Measurements from ENCODE around the gene PRMT1. TPM values are rescaled to one million over a fixed set of nuclear protein-coding genes. Genes with fewer than 3 reads are reported as not detected.

Gene PRMT1
- total and polyA plus RNA-seq, 8 donors: 27.2 to 98.7 (median 46.8) TPM

DNA sequence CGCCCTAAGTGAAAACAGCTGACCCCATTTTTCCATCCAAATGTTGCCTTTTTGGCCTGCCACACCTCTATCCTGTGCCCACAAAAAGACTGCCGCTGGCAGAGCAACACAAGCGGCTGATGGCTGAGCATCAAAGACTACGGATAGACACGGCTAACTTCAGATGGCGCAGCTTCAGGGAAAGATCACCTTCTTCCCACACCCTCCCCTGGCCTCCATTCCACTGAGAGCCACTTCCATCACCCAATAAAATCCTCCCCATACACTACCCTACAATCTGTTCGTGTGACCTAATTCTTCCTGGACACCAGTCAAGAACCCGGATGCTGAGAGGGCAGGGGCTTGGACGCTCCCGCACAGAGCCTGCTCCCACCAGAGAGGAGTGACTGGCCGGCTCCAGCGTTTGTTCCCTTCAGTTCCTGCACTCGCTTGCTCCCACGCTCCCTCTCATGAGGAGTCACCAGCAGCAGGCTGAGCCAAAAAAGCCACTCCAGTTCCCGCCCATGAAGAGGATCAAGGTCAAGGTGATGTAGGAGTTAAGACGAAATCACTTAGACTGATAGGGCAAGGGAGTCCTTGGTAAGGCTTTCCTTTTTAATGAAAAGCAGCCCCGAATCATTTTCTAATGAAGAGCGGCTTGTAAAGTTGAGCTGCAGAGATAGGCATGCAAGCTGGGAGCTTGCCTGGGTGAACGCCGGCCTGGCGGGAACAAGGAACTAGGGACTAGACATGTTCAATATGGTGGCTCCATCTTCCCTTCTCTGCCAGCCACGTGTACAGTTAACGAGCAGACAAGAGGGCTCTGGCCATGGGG lies 50.4 kb downstream of the PRMT1 start:
- H3K36me3 ChIP-seq: no peaks in the 10 kb centered on the region
- 61 to 70% methylated on average over 23 of the region's 23 CpGs for WGBS, 2 donors

DNA sequence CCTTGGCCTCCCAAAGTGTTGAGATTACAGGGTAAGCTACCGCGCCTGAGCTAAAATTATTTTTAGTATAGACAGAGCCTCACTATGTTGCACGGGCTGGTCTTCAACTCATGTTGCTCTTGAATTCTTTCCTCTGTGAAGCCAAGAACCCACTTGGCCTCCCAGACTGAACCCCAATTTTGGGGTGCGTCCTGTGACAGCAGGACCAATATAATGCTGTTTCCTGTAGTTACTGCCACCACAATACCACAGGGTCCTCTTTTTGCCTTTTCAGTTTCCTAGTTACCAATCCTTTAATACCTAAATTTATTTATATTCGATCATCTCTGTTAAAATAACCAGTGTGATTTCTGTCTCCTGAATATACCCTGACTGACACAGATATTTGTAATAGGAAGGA lies 53.1 kb downstream of the PRMT1 start:
- FAIRE-seq: no peak
- no peak overlapping the region for H3K27ac ChIP-seq
- 75 to 93% methylated on average over 5 of the region's 5 CpGs for WGBS, 2 donors
- DNase-seq: no peak
- H3K4me1 ChIP-seq: no peaks in the 10 kb centered on the region
- H3K9me3 ChIP-seq: no peaks in the 10 kb centered on the region
- TF ChIP-seq, protein P1, sequence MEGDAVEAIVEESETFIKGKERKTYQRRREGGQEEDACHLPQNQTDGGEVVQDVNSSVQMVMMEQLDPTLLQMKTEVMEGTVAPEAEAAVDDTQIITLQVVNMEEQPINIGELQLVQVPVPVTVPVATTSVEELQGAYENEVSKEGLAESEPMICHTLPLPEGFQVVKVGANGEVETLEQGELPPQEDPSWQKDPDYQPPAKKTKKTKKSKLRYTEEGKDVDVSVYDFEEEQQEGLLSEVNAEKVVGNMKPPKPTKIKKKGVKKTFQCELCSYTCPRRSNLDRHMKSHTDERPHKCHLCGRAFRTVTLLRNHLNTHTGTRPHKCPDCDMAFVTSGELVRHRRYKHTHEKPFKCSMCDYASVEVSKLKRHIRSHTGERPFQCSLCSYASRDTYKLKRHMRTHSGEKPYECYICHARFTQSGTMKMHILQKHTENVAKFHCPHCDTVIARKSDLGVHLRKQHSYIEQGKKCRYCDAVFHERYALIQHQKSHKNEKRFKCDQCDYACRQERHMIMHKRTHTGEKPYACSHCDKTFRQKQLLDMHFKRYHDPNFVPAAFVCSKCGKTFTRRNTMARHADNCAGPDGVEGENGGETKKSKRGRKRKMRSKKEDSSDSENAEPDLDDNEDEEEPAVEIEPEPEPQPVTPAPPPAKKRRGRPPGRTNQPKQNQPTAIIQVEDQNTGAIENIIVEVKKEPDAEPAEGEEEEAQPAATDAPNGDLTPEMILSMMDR (IDR thresholded peaks at IDR 0.05): no peak
- ATAC-seq: no peak
- no peaks in the 10 kb centered on the region for H3K36me3 ChIP-seq
- H3K4me3 ChIP-seq: no peak overlapping the region
- H3K27me3 ChIP-seq: no peaks in the 10 kb centered on the region
- intact Hi-C loops (cut with DNase I): no loop called here

More for the DNA sequence above, 50.4 kb downstream of the PRMT1 start:
- Histone ChIP-seq H3K9me3 (no peaks in the 10 kb centered on the region), H3K4me1 (no peaks in the 10 kb centered on the region), H3K27me3 (no peaks in the 10 kb centered on the region), H3K27ac (no peak overlapping the region), H3K4me3 (no peak overlapping the region)
- TF ChIP-seq, protein P1 (IDR thresholded peaks at IDR 0.05): no peak
- FAIRE-seq (no peak), DNase-seq (no peak), ATAC-seq (peak in 3 of 4 donors; percentile 19 to 61 (median 57))
- intact Hi-C loops (cut with DNase I): no loop called here

Small RNA genes within 50 kb of the gene (microRNA-seq; reads per million reads assigned to microRNA genes)
- 0 reads per million in 2 donors for gene MIR5088

Other genes with a start within 250 kb of the PRMT1 start
- under 1 TPM in 5 of 6 donors, not detected in 1; 0.13 to 0.53 (median 0.40) TPM for gene SLC17A7, start 235.7 kb upstream of the PRMT1 start, total RNA-seq
- gene SLC17A7, start 235.7 kb upstream of the PRMT1 start, polyA plus RNA-seq: under 1 TPM; 0.30 to 0.31 TPM
- gene PIH1D1, start 225.5 kb upstream of the PRMT1 start, total RNA-seq: 10 to 100 TPM; 34.2 to 49.1 (median 37.2) TPM
- 100 to 1,000 TPM in 1 of 2 donors, 10 to 100 TPM in 1; 82.5 to 110 TPM for gene PIH1D1, start 225.5 kb upstream of the PRMT1 start, polyA plus RNA-seq
- gene ALDH16A1, start 224.0 kb upstream of the PRMT1 start, total RNA-seq: 10 to 100 TPM; 16.1 to 22.9 (median 19.8) TPM
- gene ALDH16A1, start 224.0 kb upstream of the PRMT1 start, polyA plus RNA-seq: 10 to 100 TPM; 72.4 to 89.3 TPM
- gene FLT3LG, start 203.1 kb upstream of the PRMT1 start, total RNA-seq: 1 to 10 TPM in 5 of 6 donors, under 1 TPM in 1; 0.79 to 3.7 (median 1.8) TPM
- 1 to 10 TPM; 7.1 to 8.4 TPM for gene FLT3LG, start 203.1 kb upstream of the PRMT1 start, polyA plus RNA-seq
- 1,000 to 10,000 TPM; 1,459 to 2,866 (median 2,217) TPM for gene RPL13A, start 189.7 kb upstream of the PRMT1 start, total RNA-seq
- gene RPL13A, start 189.7 kb upstream of the PRMT1 start, polyA plus RNA-seq: 1,000 to 10,000 TPM; 1,585 to 1,842 TPM
- 1,000 to 10,000 TPM in 4 of 6 donors, 100 to 1,000 TPM in 2; 765 to 1,427 (median 1,126) TPM for gene RPS11, start 180.8 kb upstream of the PRMT1 start, total RNA-seq
- gene RPS11, start 180.8 kb upstream of the PRMT1 start, polyA plus RNA-seq: 1,000 to 10,000 TPM; 2,346 to 2,426 TPM
- gene FCGRT, start 164.6 kb upstream of the PRMT1 start, total RNA-seq: 100 to 1,000 TPM in 1 of 6 donors, 10 to 100 TPM in 5; 48.4 to 105 (median 66.3) TPM
- 10 to 100 TPM; 74.5 to 87.8 TPM for gene FCGRT, start 164.6 kb upstream of the PRMT1 start, polyA plus RNA-seq
- gene RCN3, start 149.3 kb upstream of the PRMT1 start, total RNA-seq: 10 to 100 TPM in 1 of 6 donors, 1 to 10 TPM in 5; 1.6 to 16.5 (median 4.8) TPM
- 10 to 100 TPM; 38.7 to 41.5 TPM for gene RCN3, start 149.3 kb upstream of the PRMT1 start, polyA plus RNA-seq
- gene NOSIP, start 96.7 kb upstream of the PRMT1 start, total RNA-seq: 10 to 100 TPM; 40.5 to 76.3 (median 52.1) TPM
- gene NOSIP, start 96.7 kb upstream of the PRMT1 start, polyA plus RNA-seq: 100 to 1,000 TPM; 120 to 148 TPM
- 1 to 10 TPM; 6.5 to 8.9 (median 8.3) TPM for gene PRRG2, start 96.0 kb upstream of the PRMT1 start, total RNA-seq
- 10 to 100 TPM; 11.6 to 15.9 TPM for gene PRRG2, start 96.0 kb upstream of the PRMT1 start, polyA plus RNA-seq
- 10 to 100 TPM in 3 of 6 donors, 1 to 10 TPM in 3; 8.3 to 17.7 (median 9.5) TPM for gene PRR12, start 86.1 kb upstream of the PRMT1 start, total RNA-seq
- 10 to 100 TPM; 14.0 to 18.9 TPM for gene PRR12, start 86.1 kb upstream of the PRMT1 start, polyA plus RNA-seq
- gene RRAS, start 37.1 kb upstream of the PRMT1 start, total RNA-seq: 10 to 100 TPM in 2 of 6 donors, 1 to 10 TPM in 4; 5.5 to 24.4 (median 7.5) TPM
- 10 to 100 TPM; 27.2 to 42.9 TPM for gene RRAS, start 37.1 kb upstream of the PRMT1 start, polyA plus RNA-seq
- gene SCAF1, start 35.1 kb upstream of the PRMT1 start, total RNA-seq: 10 to 100 TPM; 17.3 to 34.8 (median 28.3) TPM
- 10 to 100 TPM; 17.8 to 30.4 TPM for gene SCAF1, start 35.1 kb upstream of the PRMT1 start, polyA plus RNA-seq
- 10 to 100 TPM; 34.4 to 66.0 (median 44.7) TPM for gene IRF3, start 11.4 kb upstream of the PRMT1 start, total RNA-seq
- 100 to 1,000 TPM; 213 to 289 TPM for gene IRF3, start 11.4 kb upstream of the PRMT1 start, polyA plus RNA-seq
- gene BCL2L12, start 11.3 kb upstream of the PRMT1 start, total RNA-seq: 10 to 100 TPM in 2 of 6 donors, 1 to 10 TPM in 4; 6.0 to 12.0 (median 9.6) TPM
- gene BCL2L12, start 11.3 kb upstream of the PRMT1 start, polyA plus RNA-seq: 10 to 100 TPM; 16.2 to 16.5 TPM
- under 1 TPM; 0.28 to 1.00 (median 0.58) TPM for gene ADM5, start 12.3 kb downstream of the PRMT1 start, total RNA-seq
- gene ADM5, start 12.3 kb downstream of the PRMT1 start, polyA plus RNA-seq: 1 to 10 TPM; 2.4 to 2.5 TPM
- gene CPT1C, start 13.8 kb downstream of the PRMT1 start, total RNA-seq: 1 to 10 TPM in 4 of 6 donors, under 1 TPM in 2; 0.28 to 5.6 (median 2.1) TPM
- 10 to 100 TPM; 10.5 to 12.6 TPM for gene CPT1C, start 13.8 kb downstream of the PRMT1 start, polyA plus RNA-seq
- under 1 TPM in 3 of 6 donors, not detected in 3; 0.08 to 0.34 (median 0.09) TPM for gene TSKS, start 86.0 kb downstream of the PRMT1 start, total RNA-seq
- under 1 TPM; 0.35 to 0.76 TPM for gene TSKS, start 86.0 kb downstream of the PRMT1 start, polyA plus RNA-seq
- 10 to 100 TPM; 29.3 to 42.8 (median 34.2) TPM for gene AP2A1, start 89.7 kb downstream of the PRMT1 start, total RNA-seq
- gene AP2A1, start 89.7 kb downstream of the PRMT1 start, polyA plus RNA-seq: 10 to 100 TPM; 27.1 to 29.0 TPM
- gene FUZ, start 136.0 kb downstream of the PRMT1 start, total RNA-seq: 10 to 100 TPM in 3 of 6 donors, 1 to 10 TPM in 3; 8.8 to 22.3 (median 12.1) TPM
- 10 to 100 TPM; 24.3 to 30.3 TPM for gene FUZ, start 136.0 kb downstream of the PRMT1 start, polyA plus RNA-seq
- 10 to 100 TPM; 19.4 to 34.9 (median 24.3) TPM for gene MED25, start 141.0 kb downstream of the PRMT1 start, total RNA-seq
- 10 to 100 TPM; 56.8 to 60.0 TPM for gene MED25, start 141.0 kb downstream of the PRMT1 start, polyA plus RNA-seq
- 100 to 1,000 TPM in 1 of 6 donors, 10 to 100 TPM in 5; 48.8 to 116 (median 72.8) TPM for gene PTOV1, start 173.9 kb downstream of the PRMT1 start, total RNA-seq
- 100 to 1,000 TPM; 177 to 191 TPM for gene PTOV1, start 173.9 kb downstream of the PRMT1 start, polyA plus RNA-seq
- 10 to 100 TPM; 28.7 to 52.4 (median 34.6) TPM for gene PNKP, start 190.3 kb downstream of the PRMT1 start, total RNA-seq
- 100 to 1,000 TPM in 1 of 2 donors, 10 to 100 TPM in 1; 76.0 to 154 TPM for gene PNKP, start 190.3 kb downstream of the PRMT1 start, polyA plus RNA-seq
- gene AKT1S1, start 200.1 kb downstream of the PRMT1 start, total RNA-seq: 10 to 100 TPM; 13.8 to 22.1 (median 16.2) TPM
- gene AKT1S1, start 200.1 kb downstream of the PRMT1 start, polyA plus RNA-seq: 10 to 100 TPM; 22.7 to 31.1 TPM
- gene TBC1D17, start 200.4 kb downstream of the PRMT1 start, total RNA-seq: 10 to 100 TPM; 21.0 to 34.3 (median 29.9) TPM
- 10 to 100 TPM; 74.0 to 99.3 TPM for gene TBC1D17, start 200.4 kb downstream of the PRMT1 start, polyA plus RNA-seq
- 1 to 10 TPM in 2 of 6 donors, under 1 TPM in 4; 0.23 to 4.0 (median 0.63) TPM for gene IL4I1, start 219.6 kb downstream of the PRMT1 start, total RNA-seq
- gene IL4I1, start 219.6 kb downstream of the PRMT1 start, polyA plus RNA-seq: 1 to 10 TPM in 1 of 2 donors, under 1 TPM in 1; 0.45 to 1.1 TPM